IMR-90 (cell line): Measurements from ENCODE around the gene SHOX.

ENCODE experiments used
- BHLHE40 ChIP-seq: fragments of 150-350 bp; IDR thresholded peaks from 2 replicates; pipeline ENCODE4 v1.6.1; 2016; ENCODE audit warnings: mild to moderate bottlenecking, low read depth, low read length
- CEBPB ChIP-seq: IDR thresholded peaks from 2 replicates; pipeline ENCODE4 v1.6.1; 2012; ENCODE audit warnings: low read depth, low read length, improper control_type of control experiment
- CTCF ChIP-seq: conservative IDR thresholded peaks from 2 replicates; pipeline ENCODE4 v1.5.1; 2012; ENCODE audit warnings: mild to moderate bottlenecking, low read depth, low read length, improper control_type of control experiment
- ELK1 ChIP-seq: fragments of 150-350 bp; IDR thresholded peaks from 2 replicates; pipeline ENCODE4 v1.6.1; 2016; ENCODE audit warnings: low read depth, mild to moderate bottlenecking, low read length, moderate library complexity, borderline replicate concordance
- FOS ChIP-seq: fragments of 150-350 bp; IDR thresholded peaks from 2 replicates; pipeline ENCODE4 v1.6.1; 2016; ENCODE audit warnings: low read depth, low read length
- MXI1 ChIP-seq: IDR thresholded peaks from 2 replicates; pipeline ENCODE4 v1.6.1; 2012; ENCODE audit warnings: low read depth, mild to moderate bottlenecking, low read length, moderate library complexity, borderline replicate concordance
- POLR2A ChIP-seq: IDR thresholded peaks from 2 replicates; pipeline ENCODE4 v1.6.1; 2012; ENCODE audit warnings: mild to moderate bottlenecking, low read depth, low read length
- RAD21 ChIP-seq: IDR thresholded peaks from 2 replicates; pipeline ENCODE4 v1.6.1; 2012; ENCODE audit warnings: low read length, improper control_type of control experiment
- RFX5 ChIP-seq: IDR thresholded peaks from 2 replicates; pipeline ENCODE4 v1.8.0; 2012; ENCODE audit warnings: low read depth, mild to moderate bottlenecking, low read length, moderate library complexity
- SMC3 ChIP-seq: fragments of 150-350 bp; IDR thresholded peaks from 2 replicates; pipeline ENCODE4 v1.6.1; 2016; ENCODE audit warnings: low read depth, mild to moderate bottlenecking, antibody characterized with exemption, low read length, moderate library complexity
- USF2 ChIP-seq: fragments of 150-350 bp; IDR thresholded peaks from 2 replicates; pipeline ENCODE4 v1.6.1; 2017; ENCODE audit warnings: mild to moderate bottlenecking, antibody characterized with exemption, low read length, low read depth

- no peak for TF ChIP-seq CTCF
- TF ChIP-seq POLR2A: no peak
- no peak for TF ChIP-seq RAD21
- TF ChIP-seq MXI1: no peak
- no peak for TF ChIP-seq FOS
- TF ChIP-seq CEBPB: no peak
- TF ChIP-seq BHLHE40: no peak
- TF ChIP-seq RFX5: no peak
- no peak for TF ChIP-seq ELK1
- no peak for TF ChIP-seq USF2
- TF ChIP-seq SMC3: no peak
These were observed 19.7 kb downstream of the SHOX start for GRCh38 chrX:650324-650723.
